Left renal pelvis (tissue), 4 donors: Measurements from ENCODE around the gene HPD. TPM values are rescaled to one million over a fixed set of nuclear protein-coding genes. Genes with fewer than 3 reads are reported as not detected.
"Not testable (repeated sequence)": the region's sequence is repeated elsewhere in the genome, so short reads cannot be mapped to it uniquely, and the experiment has no call there.

Experiments
- DNase-seq, 4 donors: peaks; one replicate each; pipeline ENCODE4 v3.0.0-alpha.2; 2013; ENCODE audit warnings: low read depth in 4 of 4, low spot score in 3 of 4
- polyA plus RNA-seq, 4 donors: library from polyadenylated mRNA; unstranded; fragments of 120-200 nt; gene quantifications; one replicate each; pipeline ENCODE4 v1.2.1, GENCODE V29; 2013; ENCODE audit not compliant: insufficient read length in 4 of 4

Gene HPD
- polyA plus RNA-seq, 4 donors: 0.74 to 4.5 (median 2.6) TPM

DNA sequence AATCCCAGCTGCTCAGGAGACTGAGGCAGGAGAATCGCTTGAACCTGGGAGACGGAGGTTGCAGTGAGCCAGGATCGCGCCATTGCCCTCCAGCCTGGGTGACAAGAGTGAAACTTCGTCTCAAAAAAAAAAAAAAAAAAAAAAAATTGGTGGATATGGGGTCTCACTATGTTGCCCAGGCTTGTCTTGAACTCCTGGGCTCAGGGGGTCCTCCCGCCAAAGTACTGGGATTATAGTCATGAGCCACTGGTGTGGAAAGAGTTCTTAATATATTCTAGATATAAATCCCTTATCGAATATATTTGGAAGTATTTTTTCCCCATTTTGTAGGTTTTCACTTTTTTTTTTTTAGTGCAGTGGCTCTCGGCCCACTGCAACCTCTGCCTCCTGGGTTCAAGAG, 10.6 kb upstream of the HPD start:
- DNase-seq: not testable (repeated sequence)

GRCh38 chr12:121866331-121866730, 7.7 kb upstream of the HPD start:
- no peak for DNase-seq

- peak in 1 of 4 donors; percentile 27 for DNase-seq
Observed at GRCh38 chr12:121861636-121862254, 3.1 kb upstream of the HPD start.

- not testable (repeated sequence) for DNase-seq
Observed at GRCh38 chr12:121860699-121861098, 2.0 kb upstream of the HPD start.

- DNase-seq: no peak
Observed at GRCh38 chr12:121860257-121860656, 1.6 kb upstream of the HPD start.

- DNase-seq: no peak
Observed at GRCh38 chr12:121858318-121858661, 369 bp downstream of the HPD start.

DNA sequence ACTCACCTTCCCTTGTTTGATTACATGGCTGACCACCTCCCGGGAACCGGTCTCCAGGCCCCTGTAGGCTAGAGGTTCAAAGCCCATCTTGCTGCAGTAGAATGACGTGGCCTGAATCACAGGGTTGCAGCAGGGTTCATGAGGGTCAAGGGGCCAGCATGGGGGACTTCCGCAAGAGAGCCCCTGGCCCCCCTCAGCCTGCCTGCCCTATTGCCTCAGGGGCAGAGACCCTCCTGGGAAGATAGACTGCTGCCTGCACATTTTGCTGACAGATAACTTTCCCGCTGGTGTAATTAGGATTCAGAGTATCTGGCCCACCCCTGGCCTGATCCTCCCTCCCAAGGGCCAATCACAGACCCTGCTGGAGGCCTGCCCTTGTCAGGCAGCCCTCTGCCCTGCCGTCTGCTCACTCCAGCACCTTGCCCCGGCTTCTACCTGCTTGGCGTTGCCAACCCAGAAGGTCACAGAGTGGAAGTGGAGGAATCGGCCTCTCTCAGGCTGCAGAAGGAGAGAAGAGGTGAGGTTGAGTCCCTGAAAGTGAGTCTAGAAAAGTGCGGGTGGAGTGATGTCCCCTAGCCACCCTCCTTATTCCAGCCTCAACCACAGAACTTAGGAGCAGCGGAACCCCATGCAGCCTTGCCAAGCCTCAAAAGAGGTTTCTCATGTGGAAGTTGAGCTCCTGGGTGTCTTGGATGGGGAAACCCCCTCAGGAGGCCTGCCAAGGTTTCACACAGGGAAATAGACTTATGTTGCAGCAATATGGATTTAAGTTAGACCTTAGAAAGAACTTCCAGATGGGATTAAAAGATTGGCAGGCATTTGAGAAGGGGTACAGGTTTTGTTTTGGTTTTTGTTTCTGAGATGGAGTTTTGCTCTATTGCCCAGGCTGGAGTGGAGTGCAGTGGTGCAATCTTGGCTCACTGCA, 1.1 kb downstream of the HPD start:
- no peak for DNase-seq

- not testable (repeated sequence) for DNase-seq
Observed at GRCh38 chr12:121852392-121852791, 6.3 kb downstream of the HPD start.

DNA sequence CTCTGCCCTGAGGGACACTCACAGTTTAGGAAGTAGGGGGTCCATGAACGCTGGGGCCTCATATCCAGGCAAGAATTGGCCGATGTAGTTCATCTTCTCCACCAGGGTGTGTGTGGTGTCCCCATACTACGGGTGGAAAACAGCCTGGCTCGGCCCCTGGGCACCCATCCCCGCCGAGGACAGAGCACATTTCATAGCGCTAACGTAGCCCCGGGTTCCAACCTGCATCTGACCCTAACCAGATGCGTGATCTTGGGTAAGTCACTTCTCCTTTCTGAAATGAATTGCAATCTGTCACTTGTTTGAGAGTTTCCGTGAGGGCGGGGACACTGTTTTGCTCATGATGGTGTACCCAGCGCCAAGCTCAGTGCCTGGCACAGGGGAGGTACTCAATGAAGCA, 9.0 kb downstream of the HPD start:
- no peak for DNase-seq

DNA sequence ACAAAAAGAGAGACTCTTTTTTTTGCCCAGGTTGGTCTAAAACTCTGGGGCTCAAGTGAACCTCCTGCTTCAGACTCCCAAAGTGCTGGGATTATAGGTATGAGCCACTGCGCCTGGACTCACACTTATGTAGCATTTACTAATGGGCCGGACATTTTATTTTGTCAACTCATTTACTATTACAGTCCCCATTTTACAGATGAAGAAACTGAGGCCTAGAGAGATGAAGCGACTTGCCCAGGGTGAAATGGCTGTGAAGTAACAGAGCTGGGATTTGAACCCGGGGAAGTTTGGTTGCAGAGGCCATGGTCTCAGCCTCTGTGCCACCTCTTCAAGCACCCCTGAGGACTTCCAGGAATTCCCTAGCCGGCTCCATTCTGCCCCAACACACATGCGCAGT, 9.4 kb downstream of the HPD start:
- no peak for DNase-seq

GRCh38 chr12:121845701-121846100, 13.0 kb downstream of the HPD start:
- DNase-seq: no peak

GRCh38 chr12:121843236-121843982, 15.2 kb downstream of the HPD start:
- no peak for DNase-seq

GRCh38 chr12:121839993-121840761, 18.5 kb downstream of the HPD start:
- DNase-seq: no peak

- DNase-seq: peak; percentile 91 to 95 (median 94)
Observed at GRCh38 chr12:121839106-121839992, 19.3 kb downstream of the HPD start.

DNA sequence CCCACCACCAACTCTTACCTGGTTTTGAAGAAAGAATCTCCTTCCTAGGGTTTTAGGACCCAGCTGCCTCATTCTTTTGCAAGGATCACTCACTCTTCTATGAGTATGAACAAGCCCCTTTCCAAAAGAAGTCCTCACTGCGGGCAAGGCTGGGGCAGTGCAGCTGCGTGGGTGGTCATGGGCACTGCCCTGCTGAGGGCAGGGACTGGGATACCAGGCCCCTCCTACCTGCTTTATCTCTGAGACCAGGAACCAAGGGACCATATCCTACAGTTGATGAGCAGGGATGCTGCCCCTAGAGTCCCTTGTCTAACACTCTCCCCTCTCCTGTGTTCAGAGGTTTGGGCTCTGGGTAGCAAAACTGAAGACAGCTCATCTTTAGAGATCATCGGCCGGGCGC, 20.5 kb downstream of the HPD start:
- no peak for DNase-seq

GRCh38 chr12:121837680-121838079, 21.0 kb downstream of the HPD start:
- DNase-seq: no peak

DNA sequence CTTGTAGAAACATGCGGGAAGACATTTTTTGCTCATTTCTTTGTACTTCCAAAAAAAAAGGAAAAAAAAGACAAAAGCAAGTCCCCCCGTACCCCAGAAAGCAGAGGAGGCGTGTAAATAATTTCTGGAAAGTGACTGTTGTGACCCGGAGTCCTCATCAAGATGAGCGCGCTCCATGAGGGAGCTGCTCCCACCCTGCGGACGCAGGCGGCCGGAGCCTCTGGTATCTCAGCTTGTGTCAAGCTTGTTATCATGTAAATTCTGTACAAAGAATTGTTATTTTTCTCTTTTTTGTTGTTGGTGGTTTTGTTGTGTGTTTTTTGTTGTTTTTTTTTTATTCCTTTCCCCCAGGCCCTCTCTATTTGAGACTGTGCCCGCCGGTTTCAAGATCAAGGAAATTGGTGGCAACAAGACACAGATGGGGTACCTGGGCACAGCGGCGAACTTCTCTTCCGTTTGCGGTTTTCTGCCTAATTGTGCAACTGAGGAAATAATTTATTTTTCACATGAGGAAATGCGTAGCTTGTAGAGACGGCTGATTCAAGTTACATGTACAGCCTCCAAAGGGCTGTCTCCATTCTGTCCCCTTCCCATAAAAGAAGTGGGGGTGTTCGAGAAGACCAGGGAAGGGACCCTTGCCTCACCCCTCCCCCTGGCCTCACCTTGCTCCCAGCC, 27.0 kb downstream of the HPD start:
- no peak for DNase-seq

- no peak for DNase-seq
Observed at GRCh38 chr12:121830588-121831265, 27.9 kb downstream of the HPD start.

DNA sequence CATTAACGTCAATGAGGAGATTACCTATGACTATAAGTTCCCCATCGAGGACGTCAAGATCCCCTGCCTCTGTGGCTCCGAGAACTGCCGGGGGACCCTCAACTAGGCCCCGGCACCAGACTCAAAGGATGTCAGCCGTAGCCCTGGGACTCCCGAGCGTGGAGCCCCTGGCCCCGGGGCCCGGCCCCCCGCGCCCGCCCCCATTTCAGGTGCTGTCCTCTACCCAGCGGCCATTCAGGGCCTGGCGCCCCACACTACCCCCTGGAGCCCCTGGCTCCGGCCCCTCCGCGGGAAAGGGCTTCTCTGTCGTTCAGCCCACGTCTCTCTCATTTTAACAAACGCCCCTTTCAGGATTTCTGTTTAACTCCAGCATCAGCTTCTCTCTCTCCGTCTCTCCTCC, 28.5 kb downstream of the HPD start:
- no peak for DNase-seq
